HG02943 (cell line): ENCODE data around the gene CHCHD1.
"Not testable (repeated sequence)": the region's sequence is repeated elsewhere in the genome, so short reads cannot be mapped to it uniquely, and the experiment has no call there.

ENCODE experiments used
- ATAC-seq: cut with Tn5 transposase; IDR thresholded peaks from one replicate; pipeline ENCODE4 v1.9.1; 2021; ENCODE audit warnings: mild to moderate bottlenecking, low read depth, moderate library complexity; ENCODE audit not compliant: unreplicated experiment

Gene CHCHD1

GRCh38 chr10:73765066-73765465, 16.8 kb upstream of the CHCHD1 start:
- no peak for ATAC-seq

GRCh38 chr10:73768881-73769280, 13.0 kb upstream of the CHCHD1 start:
- no peak for ATAC-seq

DNA sequence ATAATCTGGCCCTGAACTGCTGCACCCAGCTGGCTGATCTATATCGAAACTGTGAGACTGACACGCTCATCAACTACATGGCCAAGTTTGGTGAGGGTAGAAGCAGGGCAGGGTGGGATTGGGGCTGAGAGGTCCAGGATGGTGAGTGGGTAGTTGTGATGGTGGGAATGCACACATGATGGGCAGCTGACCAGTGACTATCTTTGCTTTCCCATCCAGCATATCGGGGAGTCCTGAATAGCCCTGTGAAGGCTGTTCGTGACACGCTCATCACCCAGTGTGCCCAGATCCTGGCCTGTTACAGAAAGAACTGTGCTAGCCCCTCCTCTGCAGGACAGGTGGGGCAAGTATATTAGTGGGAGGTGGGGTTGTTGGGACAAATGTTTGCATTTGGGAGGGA, 12.5 kb upstream of the CHCHD1 start:
- ATAC-seq, result no peak

DNA sequence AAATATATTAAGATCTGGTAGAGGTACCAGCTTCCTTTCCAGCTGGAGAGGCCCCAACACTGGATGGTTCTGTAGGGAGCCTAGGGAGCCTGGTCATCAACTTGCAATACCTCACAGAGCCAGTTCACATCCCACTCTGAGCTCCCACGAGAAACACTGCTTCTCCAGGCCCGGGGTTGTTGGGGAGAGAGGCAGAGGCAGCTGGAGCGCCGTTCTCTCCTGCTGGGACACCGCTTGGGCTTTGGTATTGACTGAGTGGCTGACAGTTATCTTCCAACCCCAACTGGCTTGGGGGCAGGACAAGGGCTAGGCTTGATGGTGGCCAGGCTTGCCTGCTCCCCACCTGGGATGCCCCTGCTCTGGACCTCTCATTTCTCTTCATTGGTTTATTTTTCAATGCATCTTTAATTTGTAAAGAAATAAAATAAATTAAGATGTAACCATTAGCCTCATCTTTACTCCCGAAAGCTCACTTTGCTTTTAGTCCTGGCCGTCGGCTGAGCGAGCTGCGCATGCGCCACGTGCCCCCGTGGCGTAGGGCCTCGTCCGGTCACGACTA, 10.0 kb upstream of the CHCHD1 start:
- ATAC-seq, result peak; percentile 37

- ATAC-seq, result peak; percentile 65
These were observed 9.3 kb upstream of the CHCHD1 start for GRCh38 chr10:73772281-73773151.

GRCh38 chr10:73773152-73773879, 8.5 kb upstream of the CHCHD1 start:
- no peak for ATAC-seq

GRCh38 chr10:73774637-73775036, 7.2 kb upstream of the CHCHD1 start:
- ATAC-seq, result no peak

DNA sequence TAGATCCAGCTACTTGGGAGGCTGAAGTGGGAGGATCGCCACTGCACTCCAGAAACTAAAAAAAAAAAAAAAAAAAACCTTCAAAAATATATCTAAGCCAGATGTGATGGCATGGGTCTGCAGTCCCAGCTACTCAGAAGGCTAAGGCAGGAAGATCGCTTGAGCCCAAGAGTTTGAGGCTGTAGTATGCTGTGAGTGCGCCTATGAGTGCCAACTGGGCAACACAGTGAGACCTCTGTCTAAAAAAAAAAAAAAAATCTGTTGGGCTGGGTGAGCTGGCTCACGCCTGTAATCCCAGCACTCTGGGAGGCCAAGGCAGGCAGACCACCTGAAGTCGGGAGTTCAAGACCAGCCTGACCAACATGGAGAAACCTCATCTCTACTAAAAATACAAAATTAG, 2.8 kb upstream of the CHCHD1 start:
- no peak for ATAC-seq

DNA sequence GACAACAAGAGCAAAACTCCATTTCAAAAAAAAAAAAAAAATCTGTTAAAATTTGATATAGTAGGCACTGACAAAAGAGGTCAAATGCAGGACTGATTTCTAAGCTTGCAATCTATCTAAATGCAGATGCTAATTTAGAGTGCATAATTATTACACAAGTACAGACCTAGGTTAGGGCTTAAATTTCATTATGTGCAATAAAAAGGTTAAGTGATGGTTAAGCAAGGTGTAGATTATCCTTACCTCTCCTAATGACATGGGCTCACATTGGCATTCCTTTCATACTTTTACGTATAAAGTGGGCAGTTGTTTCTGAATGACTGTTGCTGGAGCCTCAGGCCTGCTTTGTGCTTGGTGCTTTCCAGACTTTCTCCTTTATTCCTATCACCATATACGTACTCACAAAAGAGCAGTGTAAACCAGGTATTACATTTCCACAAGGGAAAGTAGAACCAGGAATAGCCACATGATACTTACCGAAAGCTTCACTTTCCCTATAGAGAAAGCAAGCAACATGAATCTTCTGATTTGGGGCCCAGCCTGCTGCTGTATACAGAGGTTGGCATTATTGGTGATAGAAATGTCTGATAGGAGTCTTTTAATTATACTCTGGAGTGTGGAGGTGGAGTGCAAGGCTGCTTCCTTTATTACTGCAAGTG, 2.2 kb upstream of the CHCHD1 start:
- no peak for ATAC-seq

DNA sequence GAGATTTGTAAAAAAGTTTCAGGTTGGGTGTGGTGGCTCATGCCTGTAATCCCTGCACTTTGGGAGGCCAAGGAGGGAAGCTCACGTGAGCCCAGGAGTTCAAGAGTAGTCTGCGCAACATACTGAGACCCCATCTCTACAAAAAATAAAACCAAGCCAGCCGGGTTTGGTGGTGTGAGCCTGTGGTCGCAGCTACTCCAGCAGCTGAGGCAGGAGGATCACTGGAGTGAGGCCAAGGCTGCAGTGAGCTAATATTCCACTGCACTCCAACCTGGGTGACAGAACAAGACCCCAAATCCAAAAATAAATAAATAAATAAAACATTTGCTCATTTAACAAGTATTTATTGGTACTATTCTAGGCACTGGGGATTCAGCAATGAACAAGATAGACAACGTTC, 1.5 kb upstream of the CHCHD1 start:
- no peak for ATAC-seq

DNA sequence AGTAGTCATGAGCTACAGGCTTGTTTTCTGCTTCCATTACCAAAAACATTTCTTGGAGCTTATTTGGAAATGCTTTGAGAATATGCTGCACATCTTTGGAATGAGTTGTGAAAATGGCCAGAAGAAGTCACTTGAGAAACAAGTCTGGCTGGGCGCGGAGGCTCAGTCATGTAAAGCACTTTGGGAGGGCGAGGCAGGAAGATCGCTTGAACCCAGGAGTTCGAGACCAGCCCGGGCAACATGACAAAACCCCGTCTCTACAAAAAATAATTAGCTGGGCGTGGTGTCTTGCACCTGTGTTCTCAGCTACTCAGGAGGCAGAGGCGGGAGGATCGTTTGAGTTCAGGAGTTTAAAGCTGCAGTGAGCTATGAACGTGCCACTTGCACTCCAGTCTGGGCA, 882 bp upstream of the CHCHD1 start:
- ATAC-seq, result no peak

GRCh38 chr10:73781548-73781878, 335 bp upstream of the CHCHD1 start:
- peak; percentile 3 for ATAC-seq

DNA sequence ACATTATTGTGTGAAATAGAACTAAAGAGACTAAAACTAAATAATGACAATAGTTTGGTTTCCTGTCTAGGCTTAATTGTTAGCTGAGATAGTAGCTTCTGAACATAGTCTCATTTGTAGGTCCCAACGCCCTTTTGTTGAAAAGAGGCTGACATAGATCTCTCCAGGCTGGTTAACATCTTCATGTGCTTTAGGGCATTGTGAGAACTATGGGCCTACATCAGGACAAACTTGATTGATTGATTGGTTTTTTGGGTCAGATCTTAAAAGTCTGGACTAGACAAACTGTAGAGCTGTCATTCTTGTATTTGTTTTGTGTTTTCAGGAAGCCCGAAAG, 869 bp downstream of the CHCHD1 start:
- no peak for ATAC-seq

- ATAC-seq, result peak; percentile 72
These were observed 3.4 kb downstream of the CHCHD1 start, which contains the start of gene ZSWIM8 for GRCh38 chr10:73785211-73785720. ZSWIM8 (plus strand) TSS chr10:73785606; CDS start chr10:73785879, 273 bp downstream.

GRCh38 chr10:73785721-73786511, 4.1 kb downstream of the CHCHD1 start:
- ATAC-seq, result peak; percentile 18

- ATAC-seq, result no peak
These were observed 4.7 kb downstream of the CHCHD1 start for GRCh38 chr10:73786512-73786885.

DNA sequence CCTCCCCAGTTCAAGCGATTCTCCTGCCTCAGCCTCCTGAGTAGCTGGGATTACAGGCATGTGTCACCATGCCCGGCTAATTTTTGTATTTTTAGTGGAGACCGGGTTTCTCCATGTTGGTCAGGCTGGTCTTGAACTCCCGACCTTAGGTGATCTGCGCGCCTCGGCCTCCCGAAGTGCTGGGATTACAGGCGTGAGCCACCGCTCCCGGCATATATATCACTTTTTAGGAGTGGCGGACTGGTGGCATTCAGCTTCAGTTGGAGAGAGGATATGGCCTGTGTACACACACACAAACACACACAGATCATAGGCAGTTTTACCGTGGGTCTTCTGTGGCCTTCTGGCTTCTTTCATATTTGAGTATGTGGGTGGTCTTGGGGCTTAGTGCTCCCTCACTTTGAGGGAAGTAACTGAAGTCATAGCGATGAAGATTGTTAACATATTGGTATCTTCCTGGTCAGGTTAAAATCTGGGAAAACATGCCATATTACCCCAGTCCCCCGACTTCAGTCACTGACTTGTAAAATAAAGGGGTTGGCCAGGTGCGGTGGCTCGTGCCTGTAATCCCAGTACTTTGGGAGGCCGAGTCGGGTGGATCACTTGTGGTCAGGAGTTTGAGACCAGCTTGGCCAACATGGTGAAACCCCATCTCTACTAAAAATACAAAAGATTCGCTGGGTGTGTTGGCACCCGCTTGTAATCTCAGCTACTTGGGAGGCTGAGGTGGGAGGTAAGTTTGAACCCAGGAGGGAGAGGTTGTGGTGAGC, 5.4 kb downstream of the CHCHD1 start:
- not testable (repeated sequence) for ATAC-seq

- ATAC-seq, result no peak
These were observed 7.2 kb downstream of the CHCHD1 start for GRCh38 chr10:73788864-73789658.

GRCh38 chr10:73789659-73790055, 7.8 kb downstream of the CHCHD1 start:
- ATAC-seq, result no peak
